ENCODE measurements around the gene LRRC3. TPM values are rescaled to one million over a fixed set of nuclear protein-coding genes. Genes with fewer than 3 reads are reported as not detected.
"Not testable (repeated sequence)": the region's sequence is repeated elsewhere in the genome, so short reads cannot be mapped to it uniquely, and the experiment has no call there.

The LRRC3 gene
- total RNA-seq, 4 donors from 2014 or later = 0.57 to 2.9 (median 1.1) TPM

- TF ChIP-seq CTCF (IDR thresholded peaks at IDR 0.05) = peak; percentile 14 to 74 (median 54)
- not testable (repeated sequence) for H3K4me1 ChIP-seq, H3K4me3 ChIP-seq, H3K9me3 ChIP-seq, H3K36me3 ChIP-seq, H3K27ac ChIP-seq, DNase-seq
- intact Hi-C loops (cut with DNase I) = loop anchor here (5.0 kb wide), 1 partner anchor 52 kb away; no protein-coding TSS in a partner anchor
- H3K27me3 ChIP-seq = peaks cover 0 to 19% (median 0%) of the 10 kb centered on the region in 4 donors
- 30 to 41% methylated on average over 17 to 21 of the region's 21 CpGs for WGBS, 2 donors
Measured at GRCh38 chr21:44479556-44480199, 24.4 kb downstream of the LRRC3 start.

GRCh38 chr21:44480200-44481053 lies 25.1 kb downstream of the LRRC3 start:
- Histone ChIP-seq H3K36me3 (no peaks in the 10 kb centered on the region), H3K27me3 (peaks cover 0 to 25% (median 0%) of the 10 kb centered on the region in 4 donors), H3K4me3 (no peak overlapping the region), H3K27ac (no peak overlapping the region), H3K4me1 (no peaks in the 10 kb centered on the region), H3K9me3 (no peaks in the 10 kb centered on the region)
- 75 to 79% methylated on average over 9 to 14 of the region's 16 CpGs for WGBS, 2 donors
- TF ChIP-seq POLR2A (IDR thresholded peaks at IDR 0.05) (no peak), CTCF (IDR thresholded peaks at IDR 0.05) (no peak)
- no peak for DNase-seq
- intact Hi-C loops (cut with DNase I) = loop anchor here (5.0 kb wide), 1 partner anchor 53 kb away; no protein-coding TSS in a partner anchor

- Histone ChIP-seq H3K9me3 (no peaks in the 10 kb centered on the region), H3K4me1 (no peaks in the 10 kb centered on the region), H3K4me3 (no peak overlapping the region), H3K27ac (no peak overlapping the region), H3K36me3 (no peaks in the 10 kb centered on the region), H3K27me3 (peaks cover 0 to 35% (median 0%) of the 10 kb centered on the region in 4 donors)
- no peak for DNase-seq
- TF ChIP-seq POLR2A (IDR thresholded peaks at IDR 0.05) = no peak
- no peak for TF ChIP-seq CTCF (IDR thresholded peaks at IDR 0.05)
- 59% methylated on average over 6 to 9 of the region's 14 CpGs for WGBS, 2 donors
- intact Hi-C loops (cut with DNase I) = loop anchor here (5.0 kb wide), 1 partner anchor 55 kb away; no protein-coding TSS in a partner anchor
Measured at GRCh38 chr21:44482581-44483287, 27.4 kb downstream of the LRRC3 start.

GRCh38 chr21:44483288-44484237 lies 28.3 kb downstream of the LRRC3 start:
- Histone ChIP-seq H3K4me3 (no peak overlapping the region), H3K27ac (no peak overlapping the region), H3K36me3 (no peaks in the 10 kb centered on the region), H3K4me1 (no peaks in the 10 kb centered on the region), H3K9me3 (no peaks in the 10 kb centered on the region), H3K27me3 (peaks cover 0 to 35% (median 0%) of the 10 kb centered on the region in 4 donors)
- intact Hi-C loops (cut with DNase I) = loop anchor here (5.0 kb wide), 1 partner anchor 56 kb away; no protein-coding TSS in a partner anchor
- no peak for DNase-seq
- WGBS, 2 donors = 66 to 70% methylated on average over 12 to 18 of the region's 28 CpGs
- no peak for TF ChIP-seq CTCF (IDR thresholded peaks at IDR 0.05)
- TF ChIP-seq POLR2A (IDR thresholded peaks at IDR 0.05) = no peak

All from esophagus squamous epithelium (tissue), 5 donors.